Hematopoietic multipotent progenitor cell (in vitro differentiated cells): ENCODE results near the gene CYB5D1. TPM values are rescaled to one million over a fixed set of nuclear protein-coding genes. Genes with fewer than 3 reads are reported as not detected.
A peak's percentile ranks its signal among the peaks of the same experiment; 100 is the strongest.

Experiments used
- DNase-seq, 3 donors: peaks; one replicate each; pipeline ENCODE4 v3.0.0-alpha.2; 2011 to 2015; ENCODE audit warnings: low read depth in 2 of 3, low spot score in 2 of 3
- total RNA-seq: library from RNA; depleted of rRNA; stranded (reverse); fragments of >200 nt; gene quantifications from one replicate; pipeline ENCODE4 v1.2.3, GENCODE V29; 2012

Gene CYB5D1
- total RNA-seq, 1 donor = 9.4 TPM

DNA sequence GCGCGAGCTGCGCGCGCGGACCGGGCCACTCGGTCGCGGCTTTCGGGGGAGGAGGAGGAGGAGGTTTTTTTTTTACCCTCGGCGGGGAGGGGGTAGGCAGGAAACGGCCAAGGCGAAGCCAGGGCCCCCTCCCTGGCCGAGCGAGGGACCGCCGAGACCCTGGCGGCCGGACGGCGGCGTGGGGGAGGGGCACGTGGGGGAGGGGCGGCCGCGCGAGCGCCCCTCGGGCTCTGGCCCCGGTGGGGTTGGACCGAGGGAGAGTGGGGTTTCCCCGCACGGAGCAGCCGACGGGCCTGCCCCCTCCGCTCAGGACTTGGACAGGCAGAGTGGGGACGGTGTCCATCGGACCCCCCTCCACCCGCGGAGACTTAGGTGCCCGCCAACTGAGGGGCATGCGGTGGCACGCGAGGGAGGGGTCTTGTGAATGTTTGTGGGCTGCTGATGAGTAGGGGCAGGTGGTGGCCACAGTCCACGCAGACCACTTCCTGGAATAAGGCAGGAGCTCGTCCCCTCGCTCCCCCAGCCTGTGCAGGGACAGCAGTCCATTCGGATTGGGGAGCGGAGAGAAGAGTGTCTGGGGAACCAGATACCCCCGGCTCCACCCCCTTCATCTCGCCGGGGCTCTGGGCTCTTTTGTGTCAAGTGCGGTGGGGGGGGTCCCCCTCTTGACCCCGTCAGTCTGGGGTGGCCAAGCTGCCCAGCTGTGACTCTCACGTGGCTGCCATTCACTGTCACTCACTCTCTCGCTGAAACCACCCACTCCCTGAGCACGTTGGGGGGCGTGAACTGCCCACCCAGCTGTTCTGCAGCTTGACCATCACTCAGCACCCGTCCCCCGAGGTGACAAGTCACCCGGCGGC, 27.8 kb downstream of the CYB5D1 start:
- DNase-seq = peak in 2 of 3 donors; percentile 44 to 47

DNA sequence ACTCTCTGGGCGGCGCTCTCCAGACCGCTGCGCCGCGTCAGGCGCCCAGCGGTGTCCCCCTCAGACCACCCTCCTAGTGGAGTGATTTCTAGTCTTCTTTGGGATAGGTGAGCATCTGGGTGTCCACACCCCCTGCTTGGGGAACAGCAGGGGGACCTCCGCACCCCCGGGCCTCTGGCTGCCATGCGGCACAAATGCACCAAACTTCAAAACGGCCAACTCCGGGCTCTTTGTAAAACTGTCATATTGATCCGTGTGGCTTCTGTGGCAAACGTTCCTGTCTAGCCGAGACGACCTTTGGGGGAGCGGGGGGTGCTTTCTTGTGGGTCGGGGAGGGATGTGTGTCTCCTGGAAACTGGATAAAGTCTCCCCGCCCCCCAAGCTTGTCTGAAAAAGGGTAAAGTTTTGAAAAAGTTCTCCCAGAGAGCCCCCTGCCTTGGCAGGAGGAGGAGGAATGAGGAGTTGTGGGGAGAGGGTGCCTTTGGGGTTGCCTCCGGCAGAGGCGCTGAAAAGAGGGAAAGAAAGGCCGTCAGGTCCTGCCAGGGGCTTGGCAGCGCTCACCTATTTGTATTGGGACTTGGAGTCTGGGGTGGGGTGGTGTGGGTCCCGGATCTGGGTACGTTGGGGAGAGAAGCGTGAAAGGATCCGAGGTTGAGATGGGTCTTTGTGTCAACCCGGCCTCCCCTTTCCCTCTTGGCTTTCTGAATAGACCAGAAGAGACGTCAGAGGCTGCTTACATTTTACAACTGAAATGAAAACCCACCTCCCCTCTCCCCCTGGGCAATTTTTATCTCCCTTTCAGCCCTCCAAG, 28.6 kb downstream of the CYB5D1 start:
- DNase-seq = peak in 1 of 3 donors; percentile 33

DNA sequence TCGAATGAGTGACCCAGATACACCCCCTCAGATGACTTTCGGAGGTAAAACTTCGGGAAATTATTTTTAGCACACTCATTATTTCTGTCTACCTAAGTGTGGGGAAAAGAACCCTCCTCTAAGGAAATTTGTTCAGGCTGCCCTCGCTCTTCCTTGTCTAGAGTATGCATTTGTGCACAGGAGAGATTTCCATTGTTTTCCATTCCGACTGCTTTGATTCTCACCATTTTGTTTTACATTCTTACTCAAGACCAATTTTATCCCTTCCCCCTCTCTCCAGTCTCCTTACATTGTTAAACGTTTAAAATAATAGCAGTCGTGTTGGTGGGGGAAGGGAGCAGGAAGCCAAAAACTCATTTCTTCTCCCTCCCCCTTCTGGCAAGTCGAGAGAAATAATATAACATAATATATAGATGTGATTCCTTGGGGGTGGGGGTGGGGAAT, 29.3 kb downstream of the CYB5D1 start:
- DNase-seq = no peak

DNA sequence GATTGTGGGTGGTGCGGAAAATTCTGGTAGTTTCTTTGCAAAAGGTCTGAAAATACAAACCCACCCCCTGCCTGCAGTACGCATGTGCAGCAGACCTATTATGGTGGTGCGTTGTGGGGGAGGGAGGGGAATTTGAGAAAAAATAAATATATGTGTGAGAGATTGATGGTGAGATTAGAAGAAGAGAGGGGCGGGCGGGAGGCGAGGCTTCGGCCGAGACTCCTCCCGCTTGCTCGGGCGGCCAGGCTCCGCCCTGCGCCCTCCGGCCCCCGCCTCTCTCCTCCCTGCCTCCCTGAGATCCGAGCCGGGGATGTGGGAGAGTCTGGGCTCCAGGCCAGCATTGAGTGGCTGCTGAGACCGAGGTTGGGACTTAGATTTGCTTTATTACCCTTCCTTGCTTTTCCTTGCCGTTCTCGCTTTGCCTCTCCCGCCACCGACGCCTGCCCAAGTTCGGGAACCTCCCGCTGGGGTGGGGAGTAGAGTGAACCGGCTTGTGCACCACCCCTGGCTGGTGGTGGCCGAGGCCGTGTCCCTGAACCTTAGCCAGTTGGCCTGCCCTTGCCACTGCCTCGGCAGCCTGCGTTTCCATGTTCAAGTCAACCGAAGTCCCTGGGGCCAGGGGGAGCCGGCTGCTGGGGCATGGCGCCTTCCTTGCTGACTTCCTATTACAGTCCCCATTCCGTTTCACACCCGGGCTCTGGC, 29.8 kb downstream of the CYB5D1 start:
- DNase-seq = peak; percentile 74 to 96 (median 92)

DNA sequence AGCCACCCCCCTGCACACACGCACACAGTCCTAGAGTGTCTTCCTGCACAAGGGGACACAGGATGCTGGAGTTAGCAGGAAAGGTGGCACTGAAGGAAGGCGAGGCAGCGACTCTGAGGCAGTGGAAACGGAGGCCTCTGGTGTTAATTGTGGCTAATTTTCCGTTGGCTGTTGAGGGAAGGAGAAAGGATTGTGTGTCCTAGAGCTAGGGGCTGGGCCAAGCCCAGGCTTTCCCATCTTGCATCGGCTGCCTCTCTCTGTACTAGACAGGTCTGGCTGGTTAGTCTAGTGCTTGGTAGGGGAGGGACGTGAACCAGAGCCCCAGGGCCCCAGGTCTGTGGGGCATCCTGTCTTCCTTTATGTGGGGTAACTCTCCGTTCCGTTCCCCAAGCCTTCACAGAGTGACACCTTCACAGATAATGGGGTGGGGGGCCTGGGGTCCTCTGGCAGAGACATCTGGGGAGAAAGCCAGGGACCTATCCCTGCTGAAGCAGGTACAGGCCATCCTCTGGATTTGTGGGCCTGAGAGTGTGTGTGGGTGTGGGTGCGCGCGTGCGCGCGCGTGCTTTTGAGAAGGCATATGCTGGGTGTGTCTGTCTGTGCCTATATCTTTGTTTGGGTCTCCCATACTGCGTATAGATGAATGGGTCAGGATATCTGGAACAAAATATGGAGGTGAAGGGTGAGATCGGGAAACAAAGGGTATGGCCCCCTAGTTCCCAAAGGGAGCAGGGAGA, 30.5 kb downstream of the CYB5D1 start, which contains the start of gene CHD3:
Gene CHD3, plus strand, starts transcription at position 606 of the 737 bp plus-strand sequence. CDS start 212 bp downstream, outside the sequence.
- peak in 1 of 3 donors; percentile 11 for DNase-seq

DNA sequence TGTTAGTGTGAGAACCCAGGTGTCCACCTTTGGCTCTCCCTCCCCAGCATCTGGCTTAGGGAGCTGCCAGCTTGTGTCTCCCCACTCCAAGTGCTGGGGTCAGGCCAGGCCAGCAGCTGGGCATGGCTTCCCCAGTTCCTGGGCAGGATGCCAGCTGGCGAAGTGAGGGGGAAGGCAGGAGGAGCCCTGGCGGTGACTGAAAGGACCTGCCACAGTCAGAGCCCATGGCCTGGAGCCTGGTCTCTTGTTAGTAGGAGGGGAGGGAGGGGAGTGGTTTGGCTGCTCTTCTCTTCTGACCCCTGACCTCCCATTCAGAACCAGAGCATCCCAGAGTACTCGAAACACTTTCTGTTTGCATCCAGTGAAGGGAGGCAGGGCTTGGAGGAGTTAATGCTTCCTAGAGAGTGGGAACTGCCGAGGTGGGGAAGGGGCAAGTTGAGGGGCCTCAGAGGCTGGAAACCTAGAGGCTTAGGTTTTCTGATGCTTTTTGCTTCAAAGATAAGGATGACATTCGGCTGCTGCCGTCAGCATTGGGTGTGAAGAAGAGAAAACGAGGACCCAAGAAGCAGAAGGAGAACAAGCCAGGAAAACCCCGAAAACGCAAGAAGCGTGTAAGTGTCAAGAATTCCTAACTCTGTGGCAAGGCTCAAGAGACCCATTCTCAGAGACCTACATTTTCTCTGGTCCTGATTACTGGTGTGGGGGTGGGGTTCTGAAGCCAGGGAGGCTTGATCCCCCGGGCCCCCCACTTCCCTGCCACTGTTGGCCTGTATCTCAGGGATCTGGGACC, 31.6 kb downstream of the CYB5D1 start:
- DNase-seq = peak in 2 of 3 donors; percentile 89 to 94

DNA sequence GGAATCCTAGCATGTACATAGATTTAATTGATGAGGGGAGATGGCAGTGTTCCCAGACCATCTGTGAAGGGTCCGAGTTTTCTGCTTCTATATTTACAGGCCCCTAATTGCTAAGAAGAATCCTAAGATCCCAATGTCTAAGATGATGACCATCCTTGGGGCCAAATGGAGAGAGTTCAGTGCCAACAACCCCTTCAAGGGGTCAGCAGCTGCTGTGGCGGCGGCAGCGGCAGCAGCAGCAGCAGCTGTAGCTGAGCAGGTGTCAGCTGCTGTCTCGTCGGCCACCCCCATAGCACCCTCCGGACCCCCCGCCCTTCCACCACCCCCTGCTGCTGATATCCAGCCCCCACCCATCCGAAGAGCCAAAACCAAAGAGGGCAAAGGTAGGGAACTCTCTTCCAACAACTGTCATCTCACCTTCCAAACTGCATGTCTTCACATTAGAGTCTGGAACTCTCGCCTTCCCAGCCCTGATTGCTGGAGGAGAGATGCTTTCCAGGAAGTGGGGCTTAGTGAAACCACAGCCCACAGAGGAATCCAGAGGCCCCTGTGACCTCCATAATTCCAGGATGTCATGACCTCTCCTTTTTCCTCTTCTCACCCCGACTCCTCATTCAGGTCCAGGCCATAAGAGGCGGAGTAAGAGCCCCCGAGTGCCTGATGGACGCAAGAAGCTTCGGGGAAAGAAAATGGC, 35.5 kb downstream of the CYB5D1 start:
- no peak for DNase-seq

DNA sequence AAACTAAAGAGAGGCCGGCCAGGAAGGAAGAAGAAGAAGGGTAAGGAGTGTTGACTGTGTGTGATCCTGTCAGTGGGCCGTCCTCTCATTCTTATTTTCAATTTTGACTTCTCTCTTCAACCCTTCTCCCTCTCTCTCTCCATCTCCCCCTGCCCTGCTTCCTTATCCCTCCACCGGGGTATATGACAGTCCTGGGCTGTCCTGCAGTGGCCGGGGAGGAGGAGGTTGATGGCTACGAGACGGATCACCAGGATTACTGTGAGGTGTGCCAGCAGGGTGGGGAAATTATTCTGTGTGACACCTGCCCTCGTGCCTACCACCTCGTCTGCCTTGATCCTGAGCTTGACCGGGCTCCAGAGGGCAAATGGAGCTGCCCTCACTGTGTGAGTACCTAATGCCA, 36.4 kb downstream of the CYB5D1 start:
- no peak for DNase-seq

DNA sequence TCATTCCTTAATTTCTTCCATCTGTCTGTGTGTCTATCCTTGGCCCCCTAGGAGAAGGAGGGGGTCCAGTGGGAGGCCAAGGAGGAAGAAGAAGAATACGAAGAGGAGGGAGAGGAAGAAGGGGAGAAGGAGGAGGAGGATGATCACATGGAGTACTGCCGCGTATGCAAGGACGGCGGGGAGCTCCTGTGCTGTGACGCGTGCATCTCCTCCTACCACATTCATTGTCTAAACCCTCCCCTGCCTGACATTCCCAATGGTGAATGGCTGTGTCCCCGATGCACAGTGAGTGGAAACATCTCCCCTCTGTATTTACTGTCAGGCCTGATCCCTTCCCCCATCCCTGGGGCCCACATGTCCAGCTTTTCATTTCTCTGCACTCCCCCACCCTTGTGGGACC, 37.1 kb downstream of the CYB5D1 start:
- DNase-seq = no peak

DNA sequence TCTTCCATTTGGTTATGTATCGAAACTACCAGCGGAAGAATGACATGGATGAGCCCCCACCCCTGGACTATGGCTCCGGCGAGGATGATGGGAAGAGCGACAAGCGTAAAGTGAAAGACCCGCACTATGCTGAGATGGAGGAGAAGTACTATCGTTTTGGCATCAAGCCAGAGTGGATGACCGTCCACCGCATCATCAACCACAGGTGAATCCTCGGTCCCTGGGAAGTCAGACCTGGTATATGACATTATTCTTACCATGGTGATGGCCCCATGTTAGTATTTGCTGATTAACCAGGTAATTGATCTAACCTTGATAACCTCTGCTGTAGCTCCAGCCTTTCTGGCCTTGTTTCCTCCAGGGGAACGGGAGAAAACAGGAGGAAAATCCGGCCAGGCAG, 39.3 kb downstream of the CYB5D1 start:
- DNase-seq = no peak

DNA sequence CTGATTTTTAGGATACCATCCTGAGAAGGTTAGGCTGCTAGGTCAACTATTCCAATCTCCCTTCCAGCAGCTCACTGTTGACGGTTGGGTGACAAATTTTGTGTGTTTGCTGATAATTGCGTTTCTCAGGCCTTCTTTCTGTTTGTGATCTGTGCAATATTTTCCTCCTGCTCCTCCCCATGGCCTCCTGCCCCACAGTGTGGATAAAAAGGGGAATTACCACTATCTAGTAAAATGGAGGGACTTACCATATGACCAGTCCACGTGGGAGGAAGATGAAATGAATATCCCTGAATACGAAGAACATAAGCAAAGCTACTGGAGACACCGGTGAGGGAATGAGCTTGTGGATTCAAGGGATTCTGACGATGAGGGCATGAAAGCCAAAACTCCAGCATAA, 40.0 kb downstream of the CYB5D1 start:
- DNase-seq = peak in 2 of 3 donors; percentile 69 to 86

DNA sequence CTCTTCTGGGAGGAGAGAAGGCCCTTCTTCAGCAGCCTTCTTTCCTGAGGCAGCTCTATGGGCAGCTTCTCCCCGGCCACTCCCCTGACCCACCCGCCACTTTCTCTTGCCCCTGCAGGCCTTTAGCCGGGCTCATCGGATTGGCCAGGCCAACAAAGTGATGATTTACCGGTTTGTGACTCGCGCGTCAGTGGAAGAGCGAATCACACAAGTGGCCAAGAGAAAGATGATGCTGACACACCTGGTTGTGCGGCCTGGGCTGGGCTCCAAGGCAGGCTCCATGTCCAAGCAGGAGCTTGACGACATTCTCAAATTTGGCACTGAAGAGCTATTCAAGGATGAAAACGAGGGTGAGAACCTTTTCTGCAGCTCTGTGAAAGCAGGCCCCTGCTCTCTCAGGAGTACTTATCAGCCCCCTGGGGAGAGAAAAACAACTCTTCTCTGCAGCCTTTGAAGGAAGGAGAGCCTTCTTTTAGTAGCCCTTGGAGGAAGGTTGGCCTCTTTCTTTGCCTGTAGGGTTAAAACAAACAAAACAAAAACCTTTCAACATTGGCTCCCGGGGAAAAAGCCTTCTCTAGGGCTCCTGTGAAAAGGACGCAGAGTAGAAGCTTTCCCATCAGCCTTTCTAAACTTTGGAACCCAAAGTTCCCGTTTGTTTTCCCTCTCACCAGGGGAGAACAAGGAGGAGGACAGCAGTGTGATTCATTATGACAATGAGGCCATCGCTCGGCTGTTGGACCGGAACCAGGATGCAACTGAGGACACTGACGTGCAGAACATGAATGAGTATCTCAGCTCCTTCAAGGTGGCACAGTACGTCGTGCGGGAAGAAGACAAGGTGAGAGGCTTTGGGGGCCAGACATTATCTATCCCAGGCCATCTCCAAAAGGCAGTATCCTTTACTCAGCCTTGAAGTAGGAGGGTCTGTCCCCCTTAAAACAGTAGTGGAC, 45.6 kb downstream of the CYB5D1 start:
- DNase-seq = no peak

DNA sequence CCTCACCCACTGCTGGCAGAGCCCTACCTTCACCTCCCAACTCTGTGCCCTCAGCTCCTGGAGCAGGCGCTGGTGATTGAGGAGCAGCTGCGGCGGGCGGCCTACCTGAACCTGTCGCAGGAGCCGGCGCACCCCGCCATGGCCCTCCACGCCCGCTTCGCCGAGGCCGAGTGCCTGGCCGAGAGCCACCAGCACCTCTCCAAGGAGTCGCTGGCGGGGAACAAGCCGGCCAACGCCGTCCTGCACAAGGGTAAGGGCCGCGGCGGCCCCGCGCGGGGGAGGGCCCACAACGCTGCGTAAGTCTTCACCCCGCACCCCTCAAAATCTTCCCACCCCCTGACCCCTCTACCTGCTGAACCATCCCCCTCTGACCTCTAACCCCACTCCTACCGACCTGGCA, 51.3 kb downstream of the CYB5D1 start:
- DNase-seq = no peak

DNA sequence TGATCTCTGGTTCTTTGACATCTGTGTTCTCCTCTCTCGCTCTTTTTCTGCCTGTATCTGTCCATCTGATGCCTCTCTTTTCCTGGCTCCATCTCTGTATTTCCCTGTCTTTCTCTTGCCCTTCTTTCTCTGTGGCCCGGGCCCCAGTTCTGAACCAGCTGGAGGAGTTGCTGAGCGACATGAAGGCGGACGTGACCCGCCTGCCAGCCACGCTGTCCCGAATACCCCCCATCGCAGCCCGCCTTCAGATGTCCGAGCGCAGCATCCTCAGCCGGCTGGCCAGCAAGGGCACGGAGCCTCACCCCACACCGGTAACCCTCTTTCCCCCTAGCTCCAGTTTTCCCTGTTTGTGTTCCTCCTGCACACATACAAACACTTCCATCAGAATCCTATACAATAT, 52.5 kb downstream of the CYB5D1 start:
- no peak for DNase-seq

DNA sequence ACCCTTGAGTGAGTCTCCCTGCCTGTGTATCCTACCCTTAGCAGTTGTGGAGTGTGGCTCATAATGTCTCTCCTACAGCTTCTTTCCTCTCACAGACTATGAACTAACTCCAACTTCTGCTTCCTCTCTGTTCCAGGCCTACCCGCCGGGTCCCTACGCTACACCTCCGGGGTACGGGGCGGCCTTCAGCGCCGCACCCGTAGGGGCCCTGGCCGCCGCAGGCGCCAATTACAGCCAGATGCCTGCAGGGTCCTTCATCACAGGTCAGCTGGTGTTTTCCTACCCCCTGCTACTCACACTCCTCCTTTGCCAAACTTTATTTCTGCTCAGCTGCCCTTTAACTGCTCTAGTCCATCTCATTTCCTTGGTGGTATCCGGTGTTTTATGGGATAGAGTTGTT, 52.9 kb downstream of the CYB5D1 start:
- DNase-seq = no peak

DNA sequence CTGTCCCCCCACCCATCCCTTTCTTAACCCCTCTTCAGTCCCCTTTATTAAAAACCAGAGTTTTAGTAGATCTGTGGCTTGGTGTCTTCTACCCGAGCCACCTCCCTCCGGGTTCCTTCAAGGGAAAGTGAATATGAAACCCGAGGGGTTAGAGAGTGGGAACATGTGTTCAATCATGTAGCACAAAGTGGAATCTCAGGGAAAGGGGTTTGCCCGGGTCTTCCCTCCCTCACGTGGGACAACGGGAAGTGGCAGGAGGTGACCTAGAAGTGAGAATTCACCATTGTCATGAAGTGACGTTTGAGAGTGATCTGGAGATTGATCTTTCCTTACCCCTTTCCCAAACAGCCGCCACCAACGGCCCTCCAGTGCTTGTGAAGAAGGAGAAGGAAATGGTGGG, 53.3 kb downstream of the CYB5D1 start:
- no peak for DNase-seq
